SKM-1 (cell line): Measurements from ENCODE around the gene AUH.
"Not testable (repeated sequence)": the region's sequence is repeated elsewhere in the genome, so short reads cannot be mapped to it uniquely, and the experiment has no call there.

Experiments
- DNase-seq: peaks from one replicate; lab custom pipeline; 2025; ENCODE audit not compliant: unreplicated experiment; lab: John Stamatoyannopoulos, UW

The AUH gene, protein sequence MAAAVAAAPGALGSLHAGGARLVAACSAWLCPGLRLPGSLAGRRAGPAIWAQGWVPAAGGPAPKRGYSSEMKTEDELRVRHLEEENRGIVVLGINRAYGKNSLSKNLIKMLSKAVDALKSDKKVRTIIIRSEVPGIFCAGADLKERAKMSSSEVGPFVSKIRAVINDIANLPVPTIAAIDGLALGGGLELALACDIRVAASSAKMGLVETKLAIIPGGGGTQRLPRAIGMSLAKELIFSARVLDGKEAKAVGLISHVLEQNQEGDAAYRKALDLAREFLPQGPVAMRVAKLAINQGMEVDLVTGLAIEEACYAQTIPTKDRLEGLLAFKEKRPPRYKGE

DNA sequence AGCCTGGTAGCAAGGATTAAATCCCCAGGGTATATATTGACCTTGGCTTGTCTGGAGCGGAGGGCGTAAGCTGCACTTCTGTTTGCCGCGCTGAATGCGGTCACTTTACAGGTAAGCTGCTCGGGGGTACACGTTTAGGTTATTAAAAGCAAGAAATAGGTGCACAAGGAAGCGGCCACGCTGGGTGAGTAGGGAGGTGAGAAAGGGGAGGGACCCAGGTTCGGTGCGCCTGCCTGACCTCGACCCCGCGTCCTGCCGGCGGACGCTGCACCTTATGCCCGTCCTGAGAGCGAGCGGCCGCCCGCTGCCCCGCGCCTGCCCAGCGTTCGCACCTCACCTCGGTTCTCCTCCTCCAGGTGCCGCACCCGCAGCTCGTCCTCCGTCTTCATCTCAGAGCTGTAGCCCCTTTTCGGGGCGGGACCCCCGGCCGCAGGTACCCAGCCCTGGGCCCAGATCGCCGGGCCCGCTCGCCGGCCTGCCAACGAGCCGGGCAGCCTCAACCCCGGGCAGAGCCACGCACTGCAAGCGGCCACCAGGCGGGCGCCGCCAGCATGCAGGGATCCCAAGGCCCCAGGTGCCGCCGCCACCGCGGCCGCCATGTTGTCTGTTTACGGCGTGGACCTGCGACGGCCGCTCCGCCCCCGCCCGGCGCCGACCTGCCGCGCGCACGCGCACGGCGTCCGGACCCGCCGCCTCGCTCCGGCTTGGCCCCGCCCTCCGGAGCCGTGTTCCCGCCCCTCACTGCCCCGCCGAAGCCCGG, at the start of gene AUH:
AUH (minus strand) TSS at position 628 of the 760 bp plus-strand sequence; CDS start at position 599, 29 bp downstream.
- DNase-seq, result peak; percentile 6

DNA sequence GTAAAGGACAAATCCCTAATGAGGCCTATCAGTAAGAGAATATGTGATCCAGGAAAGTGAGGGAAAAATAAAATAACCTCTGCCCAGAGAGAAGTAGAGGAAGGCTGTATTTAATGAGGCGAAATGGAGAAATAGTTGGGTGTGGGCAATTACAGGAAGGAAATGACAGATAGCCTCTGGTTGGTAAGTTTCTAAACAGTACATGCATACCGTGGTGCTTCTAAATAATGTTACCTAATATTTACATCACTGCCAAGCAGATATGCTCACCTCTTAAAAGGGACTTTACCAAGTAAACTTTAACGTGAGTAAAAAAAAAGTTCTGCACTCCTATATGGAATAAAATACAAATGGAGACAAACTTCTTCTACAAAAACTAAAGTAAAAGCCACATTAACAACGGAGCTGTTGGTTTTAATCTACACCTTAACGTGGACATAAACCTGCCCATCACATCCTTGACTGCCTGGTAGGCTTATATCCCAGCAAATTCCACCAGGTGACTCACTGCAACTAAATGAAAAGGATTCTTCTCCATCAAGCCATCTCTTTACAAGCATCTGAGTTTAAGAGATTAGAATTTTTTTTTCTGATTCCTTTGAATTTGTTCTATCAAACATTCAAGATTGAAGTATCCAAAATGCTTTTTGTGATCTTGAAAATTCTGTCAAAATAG, 49.5 kb upstream of the AUH start:
- DNase-seq, result peak; percentile 48

DNA sequence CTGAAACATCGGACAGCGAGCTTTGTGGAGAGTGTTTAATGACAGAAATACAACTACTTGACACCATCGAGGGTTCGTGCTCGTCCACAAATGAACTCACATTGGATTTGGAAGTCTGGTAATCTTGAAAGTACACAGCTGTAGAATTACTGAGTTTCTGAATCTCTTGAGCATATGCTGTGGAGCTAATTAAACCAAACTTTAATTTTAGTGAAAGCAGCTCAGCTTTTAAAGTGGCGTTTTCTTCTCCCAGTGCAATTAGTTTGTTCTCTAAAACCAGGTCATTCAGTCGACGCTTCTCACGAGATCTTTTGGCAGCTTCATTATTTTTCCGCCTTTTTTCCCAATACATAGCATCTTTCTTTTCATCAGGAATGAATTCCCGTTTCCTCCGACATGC, 48.4 kb upstream of the AUH start:
- no peak for DNase-seq

DNA sequence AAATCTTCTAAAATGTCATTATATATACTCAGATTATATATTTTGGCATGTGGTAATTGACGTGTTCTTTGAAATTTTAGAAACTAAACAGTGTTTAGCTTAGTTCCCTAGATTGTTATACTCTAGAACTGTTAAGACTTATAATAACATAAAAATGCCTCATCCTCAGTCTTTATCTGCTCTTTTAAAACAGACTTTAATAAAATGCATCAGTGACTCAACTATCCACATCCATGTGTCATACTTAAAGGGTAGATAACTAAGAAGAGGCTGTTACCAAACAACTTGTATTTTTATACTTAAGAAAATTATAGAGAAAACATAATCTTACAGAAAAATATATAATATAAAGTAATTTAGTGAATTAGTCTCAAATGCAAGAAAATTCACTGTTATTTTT, 46.8 kb upstream of the AUH start:
- no peak for DNase-seq

DNA sequence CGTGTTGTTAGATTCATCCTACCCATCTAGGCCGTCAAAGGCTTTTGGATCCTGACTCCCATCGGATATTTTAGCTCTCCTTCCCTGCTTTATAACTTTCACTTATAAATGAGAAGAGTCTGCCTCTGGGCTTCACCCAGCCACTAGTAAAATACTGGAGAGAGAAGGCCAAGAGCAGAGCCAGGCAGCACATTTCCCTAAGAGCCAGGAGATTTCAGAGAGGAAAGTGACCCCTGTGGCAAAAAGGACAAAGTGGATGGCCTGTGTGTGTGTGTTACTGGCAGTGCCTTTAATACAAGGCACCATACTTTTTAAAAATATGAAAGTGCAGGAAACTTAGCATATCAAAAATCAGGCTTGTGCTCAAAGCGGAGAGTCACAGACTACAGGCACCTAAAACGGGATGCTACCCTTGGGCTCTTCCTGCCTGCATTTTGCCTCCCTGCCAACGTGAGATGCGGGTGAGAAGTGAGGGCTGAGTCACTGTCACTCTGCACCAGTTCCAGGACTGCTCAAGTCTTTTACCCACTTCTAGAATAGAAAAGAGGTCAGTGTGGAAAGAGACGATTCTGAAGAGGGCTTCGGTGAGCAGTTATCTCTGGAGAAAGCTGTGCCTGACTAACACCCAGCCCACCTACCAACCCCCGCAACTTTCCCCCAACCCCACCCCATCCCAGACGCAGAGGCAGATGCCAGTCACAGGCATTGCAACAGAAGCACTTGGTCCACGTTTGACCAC, 46.0 kb upstream of the AUH start:
- no peak for DNase-seq

DNA sequence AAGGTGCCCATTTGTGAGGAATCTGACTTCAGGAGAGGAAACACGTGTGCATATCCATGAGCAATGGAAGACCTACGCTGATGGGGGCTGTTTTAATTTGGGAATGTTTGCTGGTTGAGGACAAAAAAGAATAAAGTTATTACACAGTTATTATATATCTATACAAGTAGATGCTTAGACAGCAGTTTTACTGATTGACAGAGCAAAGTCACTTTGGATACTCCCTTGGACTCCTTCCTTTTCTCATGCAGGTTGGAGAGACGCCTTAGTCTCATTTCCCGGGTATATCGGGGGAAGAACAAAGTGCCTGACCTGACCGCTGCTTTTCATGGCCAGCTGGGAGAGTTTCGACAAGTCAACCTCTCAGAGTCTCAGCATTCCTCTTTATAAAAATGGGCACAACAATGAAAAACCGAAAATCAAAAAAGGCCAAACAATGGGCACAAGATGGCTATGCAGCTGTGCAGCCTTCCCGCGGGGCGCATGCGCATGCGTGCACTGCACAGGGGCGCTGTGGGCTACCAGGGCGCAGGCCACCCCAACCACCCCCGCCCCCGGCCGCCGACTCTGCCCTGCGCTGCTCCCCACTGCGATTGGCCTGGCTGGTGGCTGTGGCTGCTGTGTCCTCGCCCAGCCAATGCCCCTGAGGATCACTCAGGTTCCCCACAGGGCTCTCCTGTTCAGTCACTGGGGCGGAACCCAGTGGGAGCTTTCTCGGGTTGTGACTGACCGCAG, 43.8 kb upstream of the AUH start:
- DNase-seq, result no peak

DNA sequence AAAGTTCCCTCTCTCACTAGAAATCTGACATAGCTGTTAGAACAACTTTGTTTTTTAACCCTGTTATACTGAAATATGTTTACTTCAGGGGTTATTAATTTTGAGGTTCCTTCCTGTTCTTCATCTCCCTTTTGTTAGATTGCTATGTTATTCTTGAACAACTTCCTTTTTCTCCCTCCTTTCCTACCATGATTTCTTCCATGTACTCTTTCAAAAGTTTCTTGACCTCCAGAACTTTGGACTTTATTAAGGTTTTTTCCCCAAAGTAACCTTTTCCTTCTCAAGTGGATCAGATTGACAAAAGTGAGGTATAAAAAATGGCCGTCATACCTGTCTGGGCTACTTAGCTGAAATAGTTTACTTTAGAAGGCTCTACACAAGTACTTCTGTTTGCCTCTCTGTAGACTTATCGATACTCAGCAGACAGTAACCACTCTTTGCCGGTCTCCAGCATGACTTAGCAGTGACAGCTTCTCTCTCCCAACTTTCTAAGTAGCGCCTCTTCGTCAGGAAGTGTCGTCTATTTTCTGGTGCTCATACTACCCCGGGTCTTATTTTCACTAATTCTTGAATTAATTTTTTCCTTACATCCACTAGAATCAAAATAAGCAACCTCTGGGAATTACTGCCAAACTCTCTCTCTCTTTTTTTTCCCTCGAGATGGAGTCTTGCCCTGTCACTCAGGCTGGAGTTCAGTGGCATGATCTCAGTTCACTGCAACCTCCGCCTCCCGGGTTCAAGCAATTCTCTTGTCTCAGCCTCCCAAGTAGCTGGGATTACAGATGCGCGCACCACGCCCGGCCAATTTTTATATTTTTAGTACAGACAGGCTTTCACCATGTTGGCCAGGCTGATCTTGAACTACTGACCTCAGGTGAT, 42.2 kb upstream of the AUH start:
- DNase-seq, result no peak

DNA sequence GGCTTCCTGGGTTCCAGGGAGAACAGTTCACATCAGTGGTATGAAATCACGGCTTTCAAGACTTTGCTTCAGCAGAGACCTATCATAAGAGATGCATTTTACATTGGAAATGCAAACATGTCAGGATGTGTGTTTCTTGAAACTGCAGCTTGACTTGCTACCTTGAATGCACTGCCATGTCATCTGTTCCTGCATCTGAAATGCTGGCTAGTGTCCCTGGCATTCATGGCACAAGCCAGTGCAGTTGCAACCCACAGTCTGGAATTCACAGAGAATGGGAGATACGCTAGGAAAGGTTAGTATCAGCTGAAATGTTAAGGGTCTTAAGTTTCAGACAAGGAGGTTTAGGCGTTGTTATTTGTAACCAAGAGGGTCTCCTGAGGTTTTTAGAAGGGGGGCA, 37.2 kb upstream of the AUH start:
- DNase-seq, result no peak

DNA sequence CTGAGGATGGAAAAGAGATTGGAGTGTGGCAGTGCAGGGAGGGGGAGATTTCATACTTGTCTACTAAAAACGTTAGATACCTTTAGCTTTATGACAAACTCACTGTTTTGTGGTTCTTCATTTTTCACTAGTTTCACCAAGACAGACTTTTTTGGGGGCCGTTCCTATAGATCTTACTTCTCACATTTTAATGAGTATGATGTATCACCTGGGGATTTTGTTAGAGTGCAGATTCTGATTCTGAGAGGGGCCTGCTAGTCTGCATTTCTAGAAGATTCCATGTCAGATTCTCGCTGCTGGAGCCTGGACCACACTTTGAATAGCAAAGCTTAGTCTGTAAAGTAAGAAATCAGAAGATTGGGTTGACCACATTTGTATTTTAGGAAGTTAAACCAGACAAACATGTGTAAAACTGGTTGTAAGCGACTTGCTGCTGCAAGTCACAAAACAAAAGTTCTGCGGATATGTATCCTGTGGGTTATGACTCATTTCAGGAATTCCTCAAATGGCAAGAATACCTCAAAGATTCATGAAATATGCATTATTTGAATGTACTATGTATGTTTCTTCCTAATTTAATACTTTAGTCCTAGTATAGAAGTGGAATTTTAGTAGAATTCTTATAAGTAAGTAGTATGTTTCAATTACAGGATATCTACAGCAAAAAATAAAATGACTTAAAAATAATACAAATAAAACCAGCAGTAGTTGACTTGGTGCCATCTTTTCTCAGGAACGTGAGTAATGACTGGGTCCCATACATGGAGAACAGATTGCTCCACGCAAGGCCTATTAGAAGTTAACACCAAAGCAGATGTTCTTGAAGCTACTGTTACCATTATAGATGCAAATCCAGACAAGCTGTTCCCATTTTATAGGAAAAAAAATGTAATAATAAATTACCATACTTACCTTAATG, 34.1 kb upstream of the AUH start:
- peak; percentile 4 for DNase-seq

DNA sequence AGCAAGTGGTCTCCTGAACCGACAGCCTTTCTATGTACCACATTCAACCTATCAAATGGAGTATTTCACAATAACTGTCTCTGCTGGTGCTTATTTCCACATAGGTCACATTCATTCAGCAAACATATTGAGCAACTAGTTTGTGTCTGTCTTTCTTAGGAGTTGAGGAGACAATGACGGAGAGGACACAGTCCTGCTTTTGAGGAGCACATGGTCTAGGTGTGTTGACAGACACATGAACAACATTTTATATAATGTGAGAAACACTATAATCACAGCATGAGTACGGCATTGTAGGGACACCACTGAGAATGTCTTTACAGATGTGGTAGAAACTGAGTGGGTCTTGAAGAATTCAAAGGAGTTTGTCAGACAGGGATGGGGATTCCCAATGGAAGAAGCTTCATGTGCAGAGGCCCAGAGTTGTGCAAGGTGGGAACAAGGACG, 33.4 kb upstream of the AUH start:
- DNase-seq, result peak; percentile 47

DNA sequence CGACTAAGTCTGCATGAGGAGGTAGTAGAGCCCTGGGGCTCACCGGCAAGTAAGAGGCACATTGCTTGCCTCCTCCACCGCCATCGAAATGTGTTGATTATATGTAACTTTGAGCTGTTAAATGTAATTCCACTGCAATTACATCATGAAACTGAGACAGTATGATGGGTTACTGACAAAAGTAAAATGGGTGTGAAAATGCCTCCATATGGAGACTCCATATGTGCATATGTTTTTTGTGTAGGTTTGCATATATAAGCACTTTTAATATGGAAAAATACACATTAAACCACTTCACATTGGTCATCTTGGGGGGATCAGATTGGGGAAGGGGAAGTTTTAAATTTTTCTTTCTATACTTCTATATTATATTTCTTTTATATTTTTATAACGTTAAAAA, 32.1 kb upstream of the AUH start:
- no peak for DNase-seq

DNA sequence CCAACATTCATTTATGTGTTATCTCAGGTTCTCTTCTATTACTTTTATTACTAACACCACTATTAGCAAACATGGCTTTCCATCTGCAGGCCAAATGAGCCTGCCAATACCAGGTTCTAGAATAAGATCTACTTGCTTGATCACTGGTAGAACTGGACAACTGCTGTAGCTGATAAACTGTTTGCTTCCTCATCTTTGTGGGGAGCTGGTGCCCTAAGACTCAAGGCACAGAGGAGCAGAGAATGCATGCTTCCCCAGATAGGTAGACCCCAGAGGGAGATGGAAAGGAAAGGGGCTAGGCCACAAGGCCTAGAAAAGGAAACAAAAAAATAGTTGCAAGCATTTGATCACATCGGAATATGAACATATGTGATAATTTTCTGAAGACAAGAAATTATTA, 30.7 kb upstream of the AUH start:
- DNase-seq, result no peak

DNA sequence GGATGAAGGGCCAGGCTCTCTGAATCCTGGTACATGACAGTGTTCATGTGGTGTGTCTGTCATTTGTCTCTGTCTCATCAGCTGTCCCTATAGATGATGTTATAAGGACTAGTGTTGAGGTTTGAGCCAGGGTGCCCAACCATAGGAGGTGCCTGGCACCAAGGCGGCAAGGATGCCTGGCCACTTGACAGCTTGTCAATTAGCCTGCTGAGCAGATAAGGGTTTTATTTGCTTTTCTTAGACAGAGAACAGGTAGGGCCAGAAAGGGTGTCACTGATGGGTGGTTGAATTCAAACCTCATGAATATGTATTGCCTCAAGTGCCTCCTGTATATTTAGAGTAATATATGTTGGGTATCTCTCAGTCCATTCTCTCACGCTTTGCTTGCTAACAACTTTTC, 30.1 kb upstream of the AUH start:
- no peak for DNase-seq

DNA sequence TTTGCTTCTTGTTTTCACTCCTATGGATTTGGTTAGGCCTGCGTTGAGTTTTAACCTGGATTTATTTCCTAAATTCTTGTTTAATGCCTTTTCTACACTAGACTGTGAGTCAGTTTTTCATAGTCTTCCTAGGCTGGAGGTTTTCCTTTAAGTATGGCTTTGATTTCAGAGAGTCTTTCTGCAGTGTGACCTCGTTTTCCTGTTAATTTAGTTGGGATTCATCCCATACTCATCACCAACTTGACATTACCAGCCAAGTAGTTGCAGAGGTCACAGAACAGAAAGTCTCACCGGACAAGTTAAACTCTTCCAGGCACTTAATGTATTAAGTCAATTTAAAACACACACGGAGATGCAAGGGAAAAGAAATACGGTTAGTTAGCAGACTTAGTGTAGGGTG, 29.7 kb upstream of the AUH start:
- no peak for DNase-seq

DNA sequence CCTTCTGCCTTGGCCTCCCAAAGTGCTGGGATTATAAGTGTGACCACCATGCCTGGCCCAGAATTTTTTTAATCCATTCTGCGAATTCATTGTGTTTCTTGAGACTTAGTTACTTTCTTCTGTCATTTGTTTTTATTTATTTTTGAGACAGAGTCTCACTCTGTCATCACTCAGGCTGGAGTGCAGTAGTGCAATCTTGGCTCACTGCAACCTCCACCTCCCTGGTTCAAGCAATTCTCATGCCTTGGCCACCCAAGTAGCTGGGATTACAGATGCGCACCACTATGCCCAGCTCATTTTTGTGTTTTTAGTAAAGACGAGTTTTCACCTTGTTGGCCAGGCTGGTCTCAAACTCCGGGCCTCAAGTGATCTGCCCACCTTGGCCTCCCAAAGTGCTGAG, 28.0 kb upstream of the AUH start:
- DNase-seq, result not testable (repeated sequence)

DNA sequence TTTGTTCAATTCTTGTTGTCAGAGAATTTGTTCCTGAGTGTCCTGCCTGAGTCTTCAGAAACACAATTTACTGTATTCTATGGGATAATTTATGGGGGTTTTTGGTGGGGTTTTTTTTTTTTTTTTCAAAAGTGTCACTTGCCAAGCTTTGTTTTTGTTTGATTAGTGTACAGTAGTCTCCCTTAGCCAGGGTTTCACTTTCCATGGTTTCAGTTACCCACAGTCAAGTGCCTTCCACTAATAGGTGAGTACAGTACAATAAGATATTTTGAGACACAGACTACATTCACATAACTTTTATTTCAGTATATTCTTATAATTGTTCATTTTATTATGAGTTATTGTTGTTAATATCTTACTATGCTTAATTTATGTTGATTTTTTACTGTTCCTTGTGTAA, 25.0 kb upstream of the AUH start:
- no peak for DNase-seq

DNA sequence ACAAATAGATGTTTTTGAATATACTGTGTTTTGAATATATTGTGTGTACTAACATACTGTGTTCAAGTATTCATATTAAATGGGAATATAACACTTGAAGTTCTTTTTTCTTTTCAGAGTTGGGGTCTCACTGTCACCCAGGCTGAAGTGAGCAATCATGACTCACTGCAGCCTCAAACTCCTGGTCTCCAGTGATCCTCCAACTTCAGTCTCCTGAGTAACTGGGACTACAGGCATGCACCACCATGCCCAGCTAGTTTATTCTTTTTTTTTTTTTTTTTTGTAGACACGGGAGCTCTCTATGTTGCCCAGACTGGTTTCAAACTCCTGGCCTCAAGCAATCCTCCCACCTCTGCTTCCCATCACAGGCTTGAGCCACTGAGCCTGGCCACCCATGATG, 23.2 kb upstream of the AUH start:
- DNase-seq, result no peak

DNA sequence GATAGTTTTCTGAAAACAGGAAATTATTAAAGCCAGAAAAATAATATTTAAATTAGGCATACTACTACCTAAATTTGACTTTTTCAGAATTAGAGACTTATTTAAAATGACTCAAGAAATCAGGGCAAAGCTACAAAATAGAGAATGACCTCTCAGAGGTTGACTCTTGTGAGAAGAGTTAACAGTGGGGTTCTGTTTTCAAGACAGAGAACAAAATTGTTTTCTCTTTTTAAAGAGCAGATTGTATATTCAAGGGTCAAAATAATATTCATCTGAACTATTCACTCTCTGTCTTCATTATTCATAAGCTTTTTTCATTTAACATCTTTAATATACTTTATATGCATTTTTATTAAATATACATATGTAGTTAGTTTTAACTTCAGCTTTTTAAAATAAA, 21.9 kb upstream of the AUH start:
- DNase-seq, result no peak

DNA sequence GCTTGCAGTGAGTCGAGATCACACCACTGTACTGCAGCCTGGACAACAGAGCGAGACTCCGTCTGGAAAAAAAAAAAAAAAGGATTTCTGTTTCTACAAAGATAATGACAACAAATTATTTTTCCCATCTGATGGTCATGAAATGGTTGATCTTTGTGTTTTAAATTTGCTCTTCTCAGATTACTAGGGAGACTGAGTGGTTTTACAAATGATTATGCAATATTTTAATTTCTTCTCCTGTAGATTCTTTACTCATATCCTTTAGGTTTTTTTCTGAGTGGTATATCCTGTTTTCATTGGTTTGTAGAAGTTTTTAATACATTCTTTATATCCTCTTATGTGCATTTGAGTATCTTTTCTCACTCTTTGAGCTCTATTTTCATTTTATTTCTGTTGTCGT, 20.6 kb upstream of the AUH start:
- no peak for DNase-seq
